Colonic mucosa (tissue), 4 donors: ENCODE measurements around the gene DLG2. TPM values are rescaled to one million over a fixed set of nuclear protein-coding genes. Genes with fewer than 3 reads are reported as not detected.

Experiments used
- DNase-seq: peaks from one replicate; pipeline ENCODE4 v3.0.0-alpha.2; 2020
- H3K27ac ChIP-seq: fragments of 200-600 bp; one replicate; pipeline ENCODE4 v1.8.0; 2021
- H3K27me3 ChIP-seq: fragments of 200-600 bp; one replicate; pipeline ENCODE4 v1.8.0; 2021
- H3K36me3 ChIP-seq: fragments of 200-600 bp; one replicate; pipeline ENCODE4 v1.8.0; 2021
- H3K4me1 ChIP-seq: fragments of 200-600 bp; one replicate; pipeline ENCODE4 v1.8.0; 2021; ENCODE audit warnings: mild to moderate bottlenecking
- H3K4me3 ChIP-seq: fragments of 200-600 bp; one replicate; pipeline ENCODE4 v1.8.0; 2021
- H3K9ac ChIP-seq, 2 donors: one replicate each; pipeline ENCODE4 v1.7.0; 2013; ENCODE audit warnings: control low read depth in 2 of 2, low read depth in 2 of 2, low read length in 2 of 2
- H3K9me3 ChIP-seq: fragments of 200-600 bp; one replicate; pipeline ENCODE4 v1.8.0; 2021
- intact Hi-C: fragments of 100-400 bp; cut with DNase I; formaldehyde crosslinking; loops from one replicate; pipeline ENCODE4 v1.14.1; 2022
- total RNA-seq, 2 donors: library from RNA; stranded (reverse); fragmentation: NEBNext Ultra II Directional in 1 of 2; extraction: Animal tissue kit (Norgen Biotek cat#: 25700) in 1 of 2; gene quantifications; one replicate each; pipeline ENCODE4 v1.2.1, GENCODE V29; 2021
- TF ChIP-seq, protein P1 (sequence below): fragments of 200-600 bp; IDR thresholded peaks from one replicate; pipeline ENCODE4 v1.8.0; 2022; ENCODE audit warnings: antibody characterized with exemption, mild to moderate bottlenecking
- donor health status: healthy.
- donor health status: DM: no; HTN: no; CAD: no.
- donor health status: DM: no; HTN: no; CAD: no.

The DLG2 gene
- total RNA-seq, 2 donors from 2014 or later, result 1.4 to 3.3 TPM

DNA sequence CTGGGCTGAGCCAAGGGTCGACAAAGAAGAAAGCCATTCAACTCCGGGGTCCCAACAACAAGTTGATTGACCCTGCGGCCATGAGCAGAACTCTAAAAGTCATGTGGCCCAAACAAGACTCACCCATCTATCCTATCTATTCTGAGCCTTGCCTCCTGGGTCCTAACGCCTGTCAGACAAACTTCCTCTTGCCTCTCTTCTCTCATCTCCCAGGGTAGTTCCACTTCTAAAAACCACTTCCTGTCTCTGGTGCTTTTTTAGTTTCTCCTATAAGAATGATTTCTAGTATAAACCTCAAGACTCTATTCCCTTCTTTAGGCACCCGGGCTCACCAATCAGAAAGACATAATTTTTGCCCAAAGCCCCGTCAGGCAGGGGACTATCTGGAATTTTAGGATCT is 530.2 kb downstream of the DLG2 start:
- H3K4me1 ChIP-seq, result no peaks in the 10 kb centered on the region
- no peaks in the 10 kb centered on the region for H3K36me3 ChIP-seq
- no peaks in the 10 kb centered on the region for H3K9me3 ChIP-seq
- no peak overlapping the region for H3K4me3 ChIP-seq
- H3K9ac ChIP-seq, result no peak overlapping the region
- TF ChIP-seq, protein P1, sequence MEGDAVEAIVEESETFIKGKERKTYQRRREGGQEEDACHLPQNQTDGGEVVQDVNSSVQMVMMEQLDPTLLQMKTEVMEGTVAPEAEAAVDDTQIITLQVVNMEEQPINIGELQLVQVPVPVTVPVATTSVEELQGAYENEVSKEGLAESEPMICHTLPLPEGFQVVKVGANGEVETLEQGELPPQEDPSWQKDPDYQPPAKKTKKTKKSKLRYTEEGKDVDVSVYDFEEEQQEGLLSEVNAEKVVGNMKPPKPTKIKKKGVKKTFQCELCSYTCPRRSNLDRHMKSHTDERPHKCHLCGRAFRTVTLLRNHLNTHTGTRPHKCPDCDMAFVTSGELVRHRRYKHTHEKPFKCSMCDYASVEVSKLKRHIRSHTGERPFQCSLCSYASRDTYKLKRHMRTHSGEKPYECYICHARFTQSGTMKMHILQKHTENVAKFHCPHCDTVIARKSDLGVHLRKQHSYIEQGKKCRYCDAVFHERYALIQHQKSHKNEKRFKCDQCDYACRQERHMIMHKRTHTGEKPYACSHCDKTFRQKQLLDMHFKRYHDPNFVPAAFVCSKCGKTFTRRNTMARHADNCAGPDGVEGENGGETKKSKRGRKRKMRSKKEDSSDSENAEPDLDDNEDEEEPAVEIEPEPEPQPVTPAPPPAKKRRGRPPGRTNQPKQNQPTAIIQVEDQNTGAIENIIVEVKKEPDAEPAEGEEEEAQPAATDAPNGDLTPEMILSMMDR, result no peak
- DNase-seq, result no peak
- intact Hi-C loops, result no loop called here
- no peak overlapping the region for H3K27ac ChIP-seq
- no peaks in the 10 kb centered on the region for H3K27me3 ChIP-seq

DNA sequence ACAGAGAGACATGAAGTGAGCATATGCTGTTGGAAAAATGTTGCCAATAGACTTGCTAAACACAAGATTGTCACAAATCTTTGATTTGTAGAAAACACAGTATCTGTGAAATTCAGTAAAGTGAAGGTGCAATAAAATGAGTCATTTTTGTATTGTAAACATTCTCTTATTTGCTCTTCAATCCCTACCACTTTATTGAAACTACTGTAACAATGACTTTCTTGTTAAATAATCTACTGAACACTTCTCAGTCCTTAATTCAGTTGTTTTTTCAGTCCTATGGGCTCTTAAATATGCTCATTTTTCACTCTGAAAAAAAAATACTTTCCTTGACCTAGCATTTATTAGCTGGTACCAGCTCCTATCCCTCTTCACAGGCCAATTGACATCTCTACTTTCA is 531.9 kb downstream of the DLG2 start:
- H3K4me3 ChIP-seq, result no peak overlapping the region
- no peaks in the 10 kb centered on the region for H3K36me3 ChIP-seq
- H3K27me3 ChIP-seq, result no peaks in the 10 kb centered on the region
- TF ChIP-seq, protein P1, result no peak
- no peak overlapping the region for H3K9ac ChIP-seq
- DNase-seq, result no peak
- intact Hi-C loops, result no loop called here
- no peaks in the 10 kb centered on the region for H3K4me1 ChIP-seq
- no peak overlapping the region for H3K27ac ChIP-seq
- no peaks in the 10 kb centered on the region for H3K9me3 ChIP-seq

DNA sequence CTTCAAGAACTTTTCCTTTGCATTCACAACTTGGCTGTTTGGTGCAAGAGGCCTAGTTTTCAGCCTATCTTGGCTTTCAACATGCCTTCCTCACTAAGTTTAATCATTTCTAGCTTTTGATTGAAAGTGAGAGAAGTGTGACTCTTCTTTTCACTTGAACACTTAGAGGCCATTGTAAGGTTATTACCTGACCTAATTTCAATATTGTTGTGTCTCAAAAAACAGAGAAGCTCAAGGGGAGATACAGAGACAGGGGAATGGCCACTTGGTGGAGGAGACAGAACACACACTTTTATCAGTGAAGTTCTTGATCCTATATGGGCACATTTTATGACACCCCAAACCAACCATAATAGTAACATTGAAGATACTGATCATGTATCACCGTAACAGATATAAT is 532.3 kb downstream of the DLG2 start:
- DNase-seq, result no peak
- intact Hi-C loops, result no loop called here
- no peaks in the 10 kb centered on the region for H3K27me3 ChIP-seq
- no peak overlapping the region for H3K27ac ChIP-seq
- no peaks in the 10 kb centered on the region for H3K9me3 ChIP-seq
- H3K9ac ChIP-seq, result no peak overlapping the region
- H3K4me3 ChIP-seq, result no peak overlapping the region
- no peaks in the 10 kb centered on the region for H3K4me1 ChIP-seq
- TF ChIP-seq, protein P1, result no peak
- H3K36me3 ChIP-seq, result no peaks in the 10 kb centered on the region

DNA sequence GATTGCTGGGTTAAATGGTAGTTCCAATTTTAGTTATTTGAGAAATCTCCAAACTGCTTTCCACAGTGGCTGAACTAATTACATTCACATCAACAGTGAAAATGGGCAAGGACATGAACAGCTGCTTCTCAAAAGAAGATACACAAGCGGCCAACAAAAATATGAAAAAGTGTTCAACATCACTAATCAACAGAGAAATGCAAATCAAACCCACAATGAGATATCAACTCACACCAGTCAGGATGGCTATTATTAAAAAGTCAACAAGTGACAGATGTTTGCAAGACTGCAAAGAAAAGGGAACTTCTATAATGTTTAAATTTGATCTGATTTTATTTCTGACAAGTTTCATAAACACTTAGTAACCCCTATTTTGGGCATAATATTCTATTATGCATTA is 537.5 kb downstream of the DLG2 start:
- no peak overlapping the region for H3K4me3 ChIP-seq
- no peaks in the 10 kb centered on the region for H3K9me3 ChIP-seq
- intact Hi-C loops, result no loop called here
- TF ChIP-seq, protein P1, result no peak
- H3K9ac ChIP-seq, result no peak overlapping the region
- H3K4me1 ChIP-seq, result no peaks in the 10 kb centered on the region
- H3K36me3 ChIP-seq, result no peaks in the 10 kb centered on the region
- no peak for DNase-seq
- no peak overlapping the region for H3K27ac ChIP-seq
- no peaks in the 10 kb centered on the region for H3K27me3 ChIP-seq

DNA sequence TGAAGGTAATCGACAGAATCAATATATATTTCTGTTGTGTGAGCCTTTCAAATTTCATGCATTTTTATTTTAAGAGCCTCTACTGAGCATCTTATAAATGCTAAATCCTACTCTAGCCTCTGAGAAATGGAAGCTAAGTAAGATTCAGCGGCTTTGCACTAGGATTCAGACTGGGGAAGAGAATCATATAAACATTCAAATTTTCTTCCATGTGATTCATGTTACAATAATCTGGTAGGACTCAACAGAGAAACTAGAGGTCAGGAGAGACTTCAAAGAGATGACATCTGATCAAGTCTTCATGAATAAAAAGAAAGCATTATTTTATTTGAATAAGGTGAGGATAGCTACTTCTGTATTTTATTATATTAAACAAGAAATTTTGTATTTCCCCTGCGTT is 538.9 kb downstream of the DLG2 start:
- Histone ChIP-seq H3K36me3 (no peaks in the 10 kb centered on the region), H3K4me1 (no peaks in the 10 kb centered on the region), H3K9me3 (no peaks in the 10 kb centered on the region), H3K27ac (no peak overlapping the region), H3K4me3 (no peak overlapping the region), H3K27me3 (no peaks in the 10 kb centered on the region), H3K9ac (no peak overlapping the region)
- intact Hi-C loops, result no loop called here
- TF ChIP-seq, protein P1, result no peak
- no peak for DNase-seq
